ENCODE data around the gene FER. TPM values are rescaled to one million over a fixed set of nuclear protein-coding genes. Genes with fewer than 3 reads are reported as not detected.
A peak's percentile ranks its signal among the peaks of the same experiment; 100 is the strongest.

FER gene
- total and polyA plus RNA-seq, 2 of the 13 experiments (the other 11 are each of a cell fraction or from before 2014, with no cell fraction given) = 7.9 to 29.0 TPM

DNA sequence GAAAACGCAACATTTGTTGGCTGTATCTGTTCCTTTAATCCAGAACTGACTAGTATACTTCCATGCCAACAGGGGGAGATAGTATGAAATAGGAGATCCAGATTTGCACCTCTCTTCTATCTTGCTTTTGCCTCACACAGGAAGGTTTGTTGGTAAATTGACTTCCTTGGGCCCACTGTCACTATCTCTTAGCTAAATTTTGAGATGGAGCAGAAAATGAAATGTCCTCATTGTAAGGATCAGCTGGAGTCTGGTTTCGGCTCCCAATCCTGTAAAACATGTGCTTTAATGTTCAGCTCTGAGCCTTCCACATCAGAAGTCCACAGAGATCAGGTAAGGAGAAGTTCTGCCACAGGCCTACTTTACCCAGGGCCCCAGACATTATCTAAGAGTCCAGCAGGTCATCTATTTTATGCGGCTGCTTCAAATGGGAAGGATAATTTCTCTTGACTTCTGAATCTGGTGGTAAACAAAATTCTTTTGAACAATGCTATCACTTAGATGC is 176.8 kb downstream of the FER start (continued):
- TF ChIP-seq, protein P1, sequence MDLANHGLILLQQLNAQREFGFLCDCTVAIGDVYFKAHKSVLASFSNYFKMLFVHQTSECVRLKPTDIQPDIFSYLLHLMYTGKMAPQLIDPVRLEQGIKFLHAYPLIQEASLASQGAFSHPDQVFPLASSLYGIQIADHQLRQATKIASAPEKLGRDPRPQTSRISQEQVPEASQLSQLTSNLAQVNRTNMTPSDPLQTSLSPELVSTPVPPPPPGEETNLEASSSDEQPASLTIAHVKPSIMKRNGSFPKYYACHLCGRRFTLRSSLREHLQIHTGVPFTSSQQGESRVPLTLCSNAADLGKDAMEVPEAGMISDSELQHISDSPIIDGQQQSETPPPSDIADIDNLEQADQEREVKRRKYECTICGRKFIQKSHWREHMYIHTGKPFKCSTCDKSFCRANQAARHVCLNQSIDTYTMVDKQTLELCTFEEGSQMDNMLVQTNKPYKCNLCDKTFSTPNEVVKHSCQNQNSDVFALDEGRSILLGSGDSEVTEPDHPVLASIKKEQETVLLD (CRISPR knock-in tag; IDR thresholded peaks at IDR 0.05; ENCODE audit: low read depth) = no peak
- TF ChIP-seq EEA1 (CRISPR knock-in tag; IDR thresholded peaks at IDR 0.05; ENCODE audit: borderline replicate concordance) = no peak
- TF ChIP-seq, protein P2, sequence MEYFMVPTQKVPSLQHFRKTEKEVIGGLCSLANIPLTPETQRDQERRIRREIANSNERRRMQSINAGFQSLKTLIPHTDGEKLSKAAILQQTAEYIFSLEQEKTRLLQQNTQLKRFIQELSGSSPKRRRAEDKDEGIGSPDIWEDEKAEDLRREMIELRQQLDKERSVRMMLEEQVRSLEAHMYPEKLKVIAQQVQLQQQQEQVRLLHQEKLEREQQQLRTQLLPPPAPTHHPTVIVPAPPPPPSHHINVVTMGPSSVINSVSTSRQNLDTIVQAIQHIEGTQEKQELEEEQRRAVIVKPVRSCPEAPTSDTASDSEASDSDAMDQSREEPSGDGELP (IDR thresholded peaks at IDR 0.05; ENCODE audit: borderline replicate concordance, low read depth) = no peak
- TF ChIP-seq SALL1 (CRISPR knock-in tag; IDR thresholded peaks at IDR 0.05) = peak; percentile 29; the same call in 1 of the 2 replicates
- peak; percentile 66; the same call in 1 of the 2 replicates for TF ChIP-seq ZSCAN31 (CRISPR knock-in tag; IDR thresholded peaks at IDR 0.05; ENCODE audit: low read depth)
- TF ChIP-seq ZBTB3 (CRISPR knock-in tag; IDR thresholded peaks at IDR 0.05; ENCODE audit: borderline replicate concordance, low read depth) = no peak
- TF ChIP-seq, protein P3, sequence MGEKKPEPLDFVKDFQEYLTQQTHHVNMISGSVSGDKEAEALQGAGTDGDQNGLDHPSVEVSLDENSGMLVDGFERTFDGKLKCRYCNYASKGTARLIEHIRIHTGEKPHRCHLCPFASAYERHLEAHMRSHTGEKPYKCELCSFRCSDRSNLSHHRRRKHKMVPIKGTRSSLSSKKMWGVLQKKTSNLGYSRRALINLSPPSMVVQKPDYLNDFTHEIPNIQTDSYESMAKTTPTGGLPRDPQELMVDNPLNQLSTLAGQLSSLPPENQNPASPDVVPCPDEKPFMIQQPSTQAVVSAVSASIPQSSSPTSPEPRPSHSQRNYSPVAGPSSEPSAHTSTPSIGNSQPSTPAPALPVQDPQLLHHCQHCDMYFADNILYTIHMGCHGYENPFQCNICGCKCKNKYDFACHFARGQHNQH (CRISPR knock-in tag; IDR thresholded peaks at IDR 0.05) = no peak
- no peak for TF ChIP-seq REL (CRISPR knock-in tag; conservative IDR thresholded peaks at IDR 0.05)
- TF ChIP-seq ZNF83 (CRISPR knock-in tag; IDR thresholded peaks at IDR 0.05; ENCODE audit: borderline replicate concordance) = no peak
- TF ChIP-seq ZNF75D (CRISPR knock-in tag; IDR thresholded peaks at IDR 0.05; ENCODE audit: borderline replicate concordance) = no peak
- TF ChIP-seq HNRNPUL1 (IDR thresholded peaks at IDR 0.05; ENCODE audit: low read depth, low read length) = no peak
- TF ChIP-seq, protein P4, sequence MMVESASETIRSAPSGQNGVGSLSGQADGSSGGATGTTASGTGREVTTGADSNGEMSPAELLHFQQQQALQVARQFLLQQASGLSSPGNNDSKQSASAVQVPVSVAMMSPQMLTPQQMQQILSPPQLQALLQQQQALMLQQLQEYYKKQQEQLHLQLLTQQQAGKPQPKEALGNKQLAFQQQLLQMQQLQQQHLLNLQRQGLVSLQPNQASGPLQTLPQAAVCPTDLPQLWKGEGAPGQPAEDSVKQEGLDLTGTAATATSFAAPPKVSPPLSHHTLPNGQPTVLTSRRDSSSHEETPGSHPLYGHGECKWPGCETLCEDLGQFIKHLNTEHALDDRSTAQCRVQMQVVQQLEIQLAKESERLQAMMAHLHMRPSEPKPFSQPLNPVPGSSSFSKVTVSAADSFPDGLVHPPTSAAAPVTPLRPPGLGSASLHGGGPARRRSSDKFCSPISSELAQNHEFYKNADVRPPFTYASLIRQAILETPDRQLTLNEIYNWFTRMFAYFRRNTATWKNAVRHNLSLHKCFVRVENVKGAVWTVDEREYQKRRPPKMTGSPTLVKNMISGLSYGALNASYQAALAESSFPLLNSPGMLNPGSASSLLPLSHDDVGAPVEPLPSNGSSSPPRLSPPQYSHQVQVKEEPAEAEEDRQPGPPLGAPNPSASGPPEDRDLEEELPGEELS (CRISPR knock-in tag; IDR thresholded peaks at IDR 0.05) = no peak
- no peak for TF ChIP-seq ZNF451 (CRISPR knock-in tag; IDR thresholded peaks at IDR 0.05)
- no peak for TF ChIP-seq MAFF (IDR thresholded peaks at IDR 0.05; ENCODE audit: low read depth, low read length)
- TF ChIP-seq, protein P5, sequence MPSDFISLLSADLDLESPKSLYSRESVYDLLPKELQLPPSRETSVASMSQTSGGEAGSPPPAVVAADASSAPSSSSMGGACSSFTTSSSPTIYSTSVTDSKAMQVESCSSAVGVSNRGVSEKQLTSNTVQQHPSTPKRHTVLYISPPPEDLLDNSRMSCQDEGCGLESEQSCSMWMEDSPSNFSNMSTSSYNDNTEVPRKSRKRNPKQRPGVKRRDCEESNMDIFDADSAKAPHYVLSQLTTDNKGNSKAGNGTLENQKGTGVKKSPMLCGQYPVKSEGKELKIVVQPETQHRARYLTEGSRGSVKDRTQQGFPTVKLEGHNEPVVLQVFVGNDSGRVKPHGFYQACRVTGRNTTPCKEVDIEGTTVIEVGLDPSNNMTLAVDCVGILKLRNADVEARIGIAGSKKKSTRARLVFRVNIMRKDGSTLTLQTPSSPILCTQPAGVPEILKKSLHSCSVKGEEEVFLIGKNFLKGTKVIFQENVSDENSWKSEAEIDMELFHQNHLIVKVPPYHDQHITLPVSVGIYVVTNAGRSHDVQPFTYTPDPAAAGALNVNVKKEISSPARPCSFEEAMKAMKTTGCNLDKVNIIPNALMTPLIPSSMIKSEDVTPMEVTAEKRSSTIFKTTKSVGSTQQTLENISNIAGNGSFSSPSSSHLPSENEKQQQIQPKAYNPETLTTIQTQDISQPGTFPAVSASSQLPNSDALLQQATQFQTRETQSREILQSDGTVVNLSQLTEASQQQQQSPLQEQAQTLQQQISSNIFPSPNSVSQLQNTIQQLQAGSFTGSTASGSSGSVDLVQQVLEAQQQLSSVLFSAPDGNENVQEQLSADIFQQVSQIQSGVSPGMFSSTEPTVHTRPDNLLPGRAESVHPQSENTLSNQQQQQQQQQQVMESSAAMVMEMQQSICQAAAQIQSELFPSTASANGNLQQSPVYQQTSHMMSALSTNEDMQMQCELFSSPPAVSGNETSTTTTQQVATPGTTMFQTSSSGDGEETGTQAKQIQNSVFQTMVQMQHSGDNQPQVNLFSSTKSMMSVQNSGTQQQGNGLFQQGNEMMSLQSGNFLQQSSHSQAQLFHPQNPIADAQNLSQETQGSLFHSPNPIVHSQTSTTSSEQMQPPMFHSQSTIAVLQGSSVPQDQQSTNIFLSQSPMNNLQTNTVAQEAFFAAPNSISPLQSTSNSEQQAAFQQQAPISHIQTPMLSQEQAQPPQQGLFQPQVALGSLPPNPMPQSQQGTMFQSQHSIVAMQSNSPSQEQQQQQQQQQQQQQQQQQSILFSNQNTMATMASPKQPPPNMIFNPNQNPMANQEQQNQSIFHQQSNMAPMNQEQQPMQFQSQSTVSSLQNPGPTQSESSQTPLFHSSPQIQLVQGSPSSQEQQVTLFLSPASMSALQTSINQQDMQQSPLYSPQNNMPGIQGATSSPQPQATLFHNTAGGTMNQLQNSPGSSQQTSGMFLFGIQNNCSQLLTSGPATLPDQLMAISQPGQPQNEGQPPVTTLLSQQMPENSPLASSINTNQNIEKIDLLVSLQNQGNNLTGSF (CRISPR knock-in tag; IDR thresholded peaks at IDR 0.05) = no peak
- no peak for TF ChIP-seq ZFP37 (CRISPR knock-in tag; IDR thresholded peaks at IDR 0.05; ENCODE audit: borderline replicate concordance)
- no peak for TF ChIP-seq CHCHD3 (CRISPR knock-in tag; IDR thresholded peaks at IDR 0.05)
- no peak for TF ChIP-seq RAD21 (CRISPR knock-in tag; IDR thresholded peaks at IDR 0.05)
- TF ChIP-seq ZNF792 (CRISPR knock-in tag; IDR thresholded peaks at IDR 0.05) = 0 out of 2 replicates have a peak, but pooled peaks have one; percentile 17

Measured in HepG2 (cell line).